HG03378 (cell line): ENCODE measurements around the gene RBP2.
"Not testable (repeated sequence)": the region's sequence is repeated elsewhere in the genome, so short reads cannot be mapped to it uniquely, and the experiment has no call there.

Source experiments
- ATAC-seq: cut with Tn5 transposase; IDR thresholded peaks from one replicate; pipeline ENCODE4 v1.9.1; 2021; ENCODE audit warnings: mild to moderate bottlenecking, moderate library complexity; ENCODE audit not compliant: unreplicated experiment

The RBP2 gene

GRCh38 chr3:139447486-139447885 lies 28.8 kb downstream of the RBP2 start:
- no peak for ATAC-seq

- ATAC-seq, result no peak
Measured at GRCh38 chr3:139444446-139444845, 31.9 kb downstream of the RBP2 start.

DNA sequence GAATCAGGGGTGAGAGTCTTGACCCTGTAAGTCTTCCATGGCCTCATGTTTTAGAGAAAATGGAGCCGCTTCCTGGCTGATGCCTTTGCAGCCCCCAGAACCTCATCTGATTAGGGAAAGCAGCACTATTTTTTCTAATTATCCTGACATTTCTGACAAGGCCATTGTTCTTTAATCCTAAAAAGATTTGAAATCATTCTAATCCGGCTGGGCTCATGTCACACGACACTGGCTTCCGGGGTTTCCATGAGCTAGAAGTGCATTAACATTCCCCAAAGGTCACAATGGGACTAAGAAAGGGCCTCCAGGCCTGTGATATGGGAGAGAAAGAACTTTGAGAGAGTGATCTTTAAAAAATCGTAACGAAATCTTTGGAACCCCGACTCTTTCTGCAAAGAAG lies 33.1 kb downstream of the RBP2 start:
- no peak for ATAC-seq

GRCh38 chr3:139441656-139442055 lies 34.7 kb downstream of the RBP2 start:
- ATAC-seq, result no peak

DNA sequence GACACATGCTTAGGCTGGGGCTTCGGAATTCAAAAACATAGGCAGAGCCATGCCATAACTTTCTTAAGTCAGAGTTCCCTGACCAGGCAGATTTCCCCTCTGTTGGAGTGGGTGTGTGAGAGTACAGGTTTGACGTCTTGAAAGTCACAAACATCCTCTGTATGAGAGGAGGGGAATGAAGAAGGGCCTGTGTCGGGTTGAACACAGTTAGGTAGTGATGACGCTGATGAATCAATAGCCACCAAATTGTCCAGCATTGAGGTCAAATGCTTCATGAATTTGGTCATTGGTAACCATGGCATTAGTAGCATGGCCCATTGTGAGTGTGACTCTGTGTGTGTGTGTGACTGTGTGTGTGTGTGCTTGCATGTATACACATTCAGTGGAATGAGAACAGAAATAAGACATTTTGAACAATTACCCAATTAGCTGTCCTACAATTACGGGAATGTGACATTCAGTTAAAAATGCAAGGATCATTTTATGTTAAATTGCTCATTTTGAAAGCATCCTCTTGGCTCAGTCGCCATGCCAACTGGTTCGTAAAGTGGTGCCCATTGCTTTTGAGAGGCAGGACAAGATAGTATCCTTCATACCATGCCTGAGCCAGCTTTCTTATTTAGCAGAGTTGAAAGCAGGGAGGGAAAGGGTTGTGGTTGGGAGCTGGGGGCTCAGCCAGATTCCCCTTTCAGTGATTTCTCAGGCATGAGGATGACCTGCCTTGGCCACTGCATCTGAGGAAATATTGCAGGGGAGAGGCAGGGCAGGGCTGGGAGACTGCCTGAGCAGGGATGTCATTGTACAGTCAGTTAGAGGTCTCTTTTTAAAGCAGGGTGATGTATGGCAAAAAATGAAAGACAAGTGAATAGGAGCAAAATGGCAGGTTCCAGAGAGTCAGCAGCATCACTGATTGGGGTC lies 35.4 kb downstream of the RBP2 start:
- ATAC-seq, result no peak

- ATAC-seq, result no peak
Measured at GRCh38 chr3:139439278-139439677, 37.0 kb downstream of the RBP2 start.

DNA sequence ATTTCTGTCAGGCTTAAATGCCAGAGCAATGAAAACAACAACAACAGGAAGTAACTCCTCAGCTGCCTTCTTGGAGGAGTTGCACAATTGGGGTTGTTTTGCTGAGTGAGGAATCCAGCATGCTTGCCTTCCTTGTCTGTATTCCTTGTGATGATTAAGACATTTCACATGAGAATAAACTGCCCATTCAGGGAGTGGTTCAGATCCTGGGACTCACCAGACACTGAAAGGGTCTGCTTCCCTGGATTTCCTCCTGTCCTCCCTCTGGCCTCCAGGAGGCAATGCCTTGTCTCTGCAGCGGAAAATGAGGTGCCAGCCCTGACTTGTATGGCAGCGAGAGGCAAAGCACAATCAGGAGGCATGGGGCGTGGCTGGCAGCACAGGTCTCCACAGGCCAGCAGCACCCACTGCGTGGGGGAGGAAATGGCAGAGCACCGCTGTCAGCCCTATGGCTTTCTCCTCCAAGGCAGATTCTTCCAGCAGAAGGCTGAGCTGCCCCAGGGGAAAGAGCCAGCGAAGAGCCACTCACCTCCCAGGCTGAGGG lies 41.5 kb downstream of the RBP2 start:
- no peak for ATAC-seq

GRCh38 chr3:139434228-139434627 lies 42.1 kb downstream of the RBP2 start:
- ATAC-seq, result no peak

DNA sequence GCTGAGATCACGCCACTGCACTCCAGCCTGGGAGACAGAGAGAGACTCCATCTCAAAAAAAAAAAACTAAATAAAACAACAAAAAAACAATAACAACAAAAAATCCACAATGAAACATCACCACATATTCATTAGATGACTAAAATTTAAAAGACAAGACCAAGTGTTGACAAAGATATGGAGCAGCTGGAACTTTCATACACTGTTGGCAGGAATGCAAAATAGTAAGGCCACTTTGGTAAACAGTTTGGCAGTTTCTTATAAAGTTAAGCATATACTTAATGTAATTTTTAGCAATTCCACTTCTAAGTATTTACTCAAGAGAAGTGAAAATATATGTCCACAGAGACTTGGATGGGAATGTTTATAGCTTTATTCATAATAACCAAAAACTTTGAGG lies 43.2 kb downstream of the RBP2 start:
- ATAC-seq, result no peak

GRCh38 chr3:139430493-139430892 lies 45.8 kb downstream of the RBP2 start:
- ATAC-seq, result no peak

DNA sequence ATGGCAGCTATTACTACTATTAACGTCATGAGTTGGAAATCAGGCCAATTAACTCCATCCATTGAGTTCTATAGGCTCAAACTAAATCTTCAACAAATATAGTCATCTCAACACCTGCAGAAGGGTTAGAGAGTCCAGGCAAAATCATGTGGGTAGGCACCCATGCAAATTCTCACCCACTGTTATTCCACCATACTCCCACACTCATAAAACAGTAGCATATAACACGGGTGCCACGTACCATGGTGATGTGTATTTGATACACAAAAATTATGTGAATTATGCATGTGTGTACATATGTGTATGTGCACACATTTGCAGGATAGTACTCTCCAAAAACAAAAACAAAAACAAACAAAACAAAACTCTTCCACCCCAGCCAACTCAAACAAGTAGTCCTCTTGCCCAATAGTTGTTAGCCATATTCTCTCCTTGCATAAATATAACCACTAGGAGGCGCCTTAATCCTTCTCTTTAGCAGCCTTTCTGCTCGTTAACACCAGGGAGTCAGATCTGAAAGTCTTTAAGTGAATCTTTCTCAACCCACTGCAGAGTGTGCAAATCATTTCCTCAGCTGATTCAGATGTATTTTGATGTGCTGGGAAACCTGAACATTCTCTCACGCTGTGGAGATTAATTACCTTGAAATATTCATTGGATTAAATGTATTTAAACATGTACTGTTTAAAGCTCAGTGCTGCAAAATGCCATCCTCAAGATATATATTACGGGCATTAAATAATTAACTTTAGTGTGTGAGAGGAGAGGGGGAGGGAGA lies 48.8 kb downstream of the RBP2 start:
- peak; percentile 71 for ATAC-seq

DNA sequence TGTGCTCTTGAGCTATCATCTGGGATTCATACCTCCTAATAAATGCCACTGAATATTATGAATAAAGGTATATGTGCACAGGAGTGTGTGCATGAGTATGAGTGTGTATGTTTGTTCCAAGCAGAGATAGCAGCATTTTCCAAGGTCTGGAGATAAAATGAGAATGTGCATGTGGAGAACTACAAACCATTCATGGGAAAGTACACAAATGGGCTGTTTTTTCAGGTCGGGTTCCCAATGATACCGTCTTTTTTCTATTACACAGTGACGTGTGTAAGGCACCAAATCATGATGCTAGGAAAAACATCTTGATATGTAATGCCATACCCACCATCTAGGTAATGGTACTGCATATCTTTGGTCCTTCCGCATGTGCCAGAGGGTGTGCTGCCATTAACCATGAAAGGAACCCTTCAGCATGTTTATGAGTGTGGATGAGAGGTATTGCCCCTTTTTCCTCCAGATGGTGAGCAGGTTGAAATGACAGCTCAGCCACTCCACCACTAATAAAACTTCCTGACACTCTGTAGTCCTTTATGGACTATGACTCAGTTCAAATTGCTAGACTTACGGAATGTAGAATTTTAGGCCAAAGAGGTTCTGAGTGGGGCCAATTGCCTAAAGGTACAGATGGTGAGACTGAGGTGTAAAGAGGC lies 50.4 kb downstream of the RBP2 start:
- no peak for ATAC-seq

DNA sequence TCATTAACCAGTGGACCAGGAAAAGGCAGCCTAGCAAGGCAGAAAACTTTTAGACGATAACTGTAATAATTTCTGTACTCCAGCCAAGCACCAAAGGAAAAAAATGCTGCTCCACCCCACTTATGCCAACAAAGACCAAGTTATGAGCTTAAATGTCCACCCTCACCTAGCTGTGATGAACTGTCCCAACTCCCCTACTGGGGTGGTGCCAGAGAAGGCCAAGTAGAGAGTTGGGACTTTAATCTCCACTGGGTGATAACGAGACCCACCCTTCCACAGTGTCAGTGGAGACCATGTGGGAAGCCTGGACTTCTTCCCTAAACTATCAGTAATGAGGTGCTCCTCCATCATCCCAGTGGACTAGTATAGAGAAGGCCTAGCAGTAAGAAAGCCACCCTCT lies 53.1 kb downstream of the RBP2 start:
- ATAC-seq, result no peak

DNA sequence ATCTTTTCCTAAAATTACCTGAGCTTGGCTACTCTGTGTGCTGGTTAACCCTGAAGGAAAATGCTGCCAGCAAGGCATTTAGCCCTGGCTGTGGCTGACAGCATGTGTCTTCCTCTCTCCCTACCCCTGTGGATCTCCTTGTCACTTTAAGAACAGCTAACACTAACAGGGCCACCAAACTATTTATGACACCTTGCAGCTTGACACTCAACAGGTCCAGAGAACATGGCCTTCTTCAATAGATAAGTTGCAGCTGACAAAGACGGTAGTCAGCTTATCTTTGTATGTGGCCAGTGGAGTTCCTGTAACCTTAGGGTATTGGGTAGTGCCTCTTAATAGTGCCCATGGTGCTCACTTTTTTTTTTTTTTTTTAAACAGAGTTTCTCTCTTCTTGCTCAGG lies 54.9 kb downstream of the RBP2 start:
- ATAC-seq, result no peak

GRCh38 chr3:139421040-139421439 lies 55.3 kb downstream of the RBP2 start:
- ATAC-seq, result no peak

- no peak for ATAC-seq
Measured at GRCh38 chr3:139418144-139418543, 58.2 kb downstream of the RBP2 start.

DNA sequence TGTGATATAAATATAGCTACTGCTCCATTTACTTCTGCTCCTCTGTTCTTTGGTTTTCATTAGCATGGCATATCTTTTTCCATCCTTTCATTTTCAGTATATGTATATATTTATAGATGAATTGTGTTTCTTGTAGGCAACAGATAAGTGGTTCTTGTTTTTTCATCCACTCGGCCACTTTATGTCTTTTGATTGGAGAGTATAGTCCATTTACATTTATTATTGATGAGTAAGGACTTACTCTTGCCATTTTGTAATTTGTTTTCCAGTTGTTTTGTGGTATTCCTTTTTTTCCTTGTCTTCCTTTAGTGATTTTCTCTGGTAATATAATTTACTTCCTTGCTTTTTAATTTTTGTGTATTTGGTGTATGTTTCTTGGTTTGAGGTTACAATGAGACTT lies 60.0 kb downstream of the RBP2 start:
- no peak for ATAC-seq

DNA sequence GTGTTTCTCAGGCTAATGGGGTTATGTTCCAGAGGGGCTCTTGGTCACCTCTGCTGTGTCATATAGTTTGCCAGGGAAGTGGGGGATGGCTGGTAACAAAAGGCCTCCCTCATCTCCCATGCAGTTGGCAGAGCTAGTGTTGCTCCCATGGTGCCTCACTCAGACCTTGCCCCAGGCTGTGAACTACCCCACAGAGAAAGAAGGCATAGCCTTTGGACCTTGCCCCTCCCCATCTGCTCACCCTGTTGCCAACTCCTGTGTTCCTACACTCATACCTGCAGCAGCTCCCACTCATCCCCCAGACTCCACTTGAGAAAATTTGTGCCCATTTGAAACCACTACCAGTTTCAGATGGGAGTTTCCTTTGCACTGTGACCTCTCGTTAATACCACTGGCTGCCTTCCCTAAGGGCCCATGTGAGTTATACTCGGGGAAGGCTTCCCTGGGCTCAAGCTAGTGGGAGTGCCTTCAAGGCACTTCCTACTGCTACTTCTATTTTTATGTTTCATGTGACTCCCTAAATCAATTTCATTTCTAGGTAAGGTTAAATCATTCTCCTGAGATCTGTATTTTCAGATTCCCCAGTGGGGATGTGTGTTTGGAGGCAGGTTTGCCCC lies 61.6 kb downstream of the RBP2 start:
- no peak for ATAC-seq

DNA sequence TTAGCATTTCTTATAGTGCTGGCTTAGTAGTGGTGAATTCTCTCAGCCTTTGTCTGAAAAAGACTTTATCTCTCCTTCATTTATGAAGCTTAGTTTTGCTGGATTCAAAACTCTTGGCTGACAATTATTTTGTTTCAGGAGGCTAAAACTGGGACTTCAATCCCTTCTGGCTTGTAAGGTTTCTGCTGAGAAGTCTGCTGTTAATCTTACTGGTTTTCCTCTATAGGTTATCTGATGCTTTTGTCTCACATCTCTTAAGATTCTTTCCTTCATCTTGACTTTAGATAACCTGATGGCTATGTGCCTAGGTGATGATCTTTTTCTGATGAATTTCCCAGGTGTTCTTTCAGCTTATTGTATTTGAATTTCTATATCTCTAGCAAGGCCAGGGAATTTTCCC lies 63.4 kb downstream of the RBP2 start:
- ATAC-seq, result not testable (repeated sequence)
